IMR-90 (cell line): ENCODE results near the gene MCRS1. TPM values are rescaled to one million over a fixed set of nuclear protein-coding genes. Genes with fewer than 3 reads are reported as not detected.
A peak's percentile ranks its signal among the peaks of the same experiment; 100 is the strongest.

ENCODE experiments used
- ATAC-seq: fragments of 200-7000 bp; cut with Tn5 transposase; 2 replicates; pipeline ENCODE4 v1.9.1; 2020; ENCODE audit warnings: low read depth, mild to moderate bottlenecking, moderate library complexity
- BruUV-seq: library from RNA; stranded (reverse); fragments of 400-500 nt; replicated peaks from 2 replicates; lab custom pipeline; 2021; lab: Mats Ljungman, UMichigan
- CTCF ChIA-PET: fragments of 300-600 bp; formaldehyde crosslinking; extraction: SDS; loops from one replicate; lab custom pipeline; 2021; ENCODE audit warnings: antibody characterized with exemption; lab: Yijun Ruan, JAX
- POLR2A ChIA-PET: fragments of 300-600 bp; sonication (Branson Sonifier 250); formaldehyde crosslinking; loops from one replicate; lab custom pipeline; 2022; ENCODE audit warnings: antibody characterized with exemption; ENCODE audit not compliant: unreplicated experiment; lab: Charles Lee
- DNase-seq: peaks from one replicate; pipeline ENCODE4 v3.0.0; 2013
- H2AFZ ChIP-seq: replicated peaks from 2 replicates; pipeline ENCODE3; 2013; ENCODE audit warnings: low read length, mild to moderate bottlenecking; ENCODE audit not compliant: poor library complexity
- H2AK5ac ChIP-seq: 2 replicates; pipeline ENCODE4 v1.6.1; 2013; ENCODE audit warnings: low read depth, low read length, inconsistent platforms
- H2AK9ac ChIP-seq: replicated peaks from 2 replicates; pipeline ENCODE3; 2013; ENCODE audit warnings: mild to moderate bottlenecking, low read depth, low read length, moderate library complexity; ENCODE audit not compliant: poor library complexity
- H2BK120ac ChIP-seq: 2 replicates; pipeline ENCODE4 v1.6.1; 2013; ENCODE audit warnings: low read depth, low read length, inconsistent platforms
- H2BK15ac ChIP-seq: 3 replicates; pipeline ENCODE4 v1.6.1; 2013; ENCODE audit warnings: low read depth, low read length, inconsistent platforms
- H2BK20ac ChIP-seq: 2 replicates; pipeline ENCODE4 v1.6.1; 2013; ENCODE audit warnings: low read depth, mild to moderate bottlenecking, inconsistent platforms, low read length, moderate library complexity
- H2BK5ac ChIP-seq: 2 replicates; pipeline ENCODE4 v1.6.1; 2013; ENCODE audit warnings: mild to moderate bottlenecking, low read depth, low read length, inconsistent platforms; ENCODE audit not compliant: poor library complexity, severe bottlenecking
- H3K14ac ChIP-seq: replicated peaks from 2 replicates; pipeline ENCODE4 v1.6.1; 2013; ENCODE audit warnings: low read depth, low read length, inconsistent platforms
- H3K18ac ChIP-seq: 2 replicates; pipeline ENCODE4 v1.6.1; 2013; ENCODE audit warnings: low read depth, low read length, control low read depth
- H3K23ac ChIP-seq: 2 replicates; pipeline ENCODE4 v1.6.1; 2013; ENCODE audit warnings: low read depth, low read length, inconsistent platforms
- H3K27ac ChIP-seq: 2 replicates; pipeline ENCODE4 v1.5.1; 2013; ENCODE audit warnings: mild to moderate bottlenecking, control low read depth, low read length; ENCODE audit not compliant: insufficient read depth
- H3K27me3 ChIP-seq: 2 replicates; pipeline ENCODE4 v1.6.1; 2013; ENCODE audit warnings: low read length; ENCODE audit not compliant: control insufficient read depth, insufficient read depth
- H3K36me3 ChIP-seq: 2 replicates; pipeline ENCODE4 v1.6.1; 2013; ENCODE audit warnings: low read length, mixed read lengths; ENCODE audit not compliant: control insufficient read depth, insufficient read depth
- H3K4ac ChIP-seq: 2 replicates; pipeline ENCODE4 v1.6.1; 2013; ENCODE audit warnings: low read depth, low read length, inconsistent platforms
- H3K4me1 ChIP-seq: 2 replicates; pipeline ENCODE4 v1.6.1; 2013; ENCODE audit warnings: low read length, mixed read lengths; ENCODE audit not compliant: control insufficient read depth, insufficient read depth
- H3K4me2 ChIP-seq: 2 replicates; pipeline ENCODE4 v1.6.1; 2013; ENCODE audit warnings: low read depth, mild to moderate bottlenecking, control low read depth, low read length, moderate library complexity
- H3K4me3 ChIP-seq: 2 replicates; pipeline ENCODE4 v1.5.1; 2013; ENCODE audit warnings: low read depth, mild to moderate bottlenecking, control low read depth, low read length, moderate library complexity; ENCODE audit not compliant: insufficient read depth
- H3K56ac ChIP-seq: 2 replicates; pipeline ENCODE4 v1.6.1; 2013; ENCODE audit warnings: low read length, inconsistent platforms; ENCODE audit not compliant: insufficient read depth; ENCODE audit errors: extremely low read depth
- H3K79me1 ChIP-seq, 2 experiments: 2 replicates each; pipeline ENCODE4 v1.6.1; 2013; ENCODE audit warnings: low read length in 2 of 2, inconsistent platforms in 1 of 2, low read depth in 1 of 2
- H3K9ac ChIP-seq: 2 replicates; pipeline ENCODE4 v1.6.1; 2013; ENCODE audit warnings: low read depth, low read length, control low read depth
- H3K9me1 ChIP-seq: 2 replicates; pipeline ENCODE4 v1.6.1; 2013; ENCODE audit warnings: low read length, inconsistent platforms; ENCODE audit not compliant: insufficient read depth
- H3K9me3 ChIP-seq: 2 replicates; pipeline ENCODE4 v1.6.1; 2013; ENCODE audit warnings: low read length; ENCODE audit not compliant: control insufficient read depth, insufficient read depth
- H4K20me1 ChIP-seq: 2 replicates; pipeline ENCODE4 v1.6.1; 2013; ENCODE audit warnings: low read length, inconsistent platforms; ENCODE audit not compliant: insufficient read depth
- H4K5ac ChIP-seq: 2 replicates; pipeline ENCODE4 v1.6.1; 2013; ENCODE audit warnings: mild to moderate bottlenecking, low read depth, low read length, control low read depth
- H4K8ac ChIP-seq, 2 experiments: 2 replicates each; pipeline ENCODE4 v1.6.1; 2013; ENCODE audit warnings: low read depth in 2 of 2, low read length in 2 of 2, control low read depth in 1 of 2, inconsistent platforms in 1 of 2
- H4K91ac ChIP-seq: 2 replicates; pipeline ENCODE4 v1.6.1; 2013; ENCODE audit warnings: low read depth, low read length, inconsistent platforms; ENCODE audit not compliant: insufficient read depth
- BHLHE40 ChIP-seq: fragments of 150-350 bp; IDR thresholded peaks from 2 replicates; pipeline ENCODE4 v1.6.1; 2016; ENCODE audit warnings: mild to moderate bottlenecking, low read depth, low read length
- ELK1 ChIP-seq: fragments of 150-350 bp; IDR thresholded peaks from 2 replicates; pipeline ENCODE4 v1.6.1; 2016; ENCODE audit warnings: low read depth, mild to moderate bottlenecking, low read length, moderate library complexity, borderline replicate concordance
- FOS ChIP-seq: fragments of 150-350 bp; IDR thresholded peaks from 2 replicates; pipeline ENCODE4 v1.6.1; 2016; ENCODE audit warnings: low read depth, low read length
- MAFK ChIP-seq: IDR thresholded peaks from 2 replicates; pipeline ENCODE4 v1.6.1; 2012; ENCODE audit warnings: low read depth, low read length, improper control_type of control experiment
- MXI1 ChIP-seq: IDR thresholded peaks from 2 replicates; pipeline ENCODE4 v1.6.1; 2012; ENCODE audit warnings: low read depth, mild to moderate bottlenecking, low read length, moderate library complexity, borderline replicate concordance
- NFE2L2 ChIP-seq: fragments of 150-350 bp; IDR thresholded peaks from 2 replicates; pipeline ENCODE4 v1.6.1; 2016; ENCODE audit warnings: low read depth, mild to moderate bottlenecking, low read length
- POLR2A ChIP-seq: IDR thresholded peaks from 2 replicates; pipeline ENCODE4 v1.6.1; 2012; ENCODE audit warnings: mild to moderate bottlenecking, low read depth, low read length
- RCOR1 ChIP-seq: IDR thresholded peaks from 2 replicates; pipeline ENCODE4 v1.6.1; 2012; ENCODE audit warnings: mild to moderate bottlenecking, low read length, improper control_type of control experiment; ENCODE audit not compliant: insufficient replicate concordance
- SMC3 ChIP-seq: fragments of 150-350 bp; IDR thresholded peaks from 2 replicates; pipeline ENCODE4 v1.6.1; 2016; ENCODE audit warnings: low read depth, mild to moderate bottlenecking, antibody characterized with exemption, low read length, moderate library complexity
- WGBS, 2 experiments: methylation state at CpG; one replicate each; pipeline versions ENCODE4 v1.1.5 to v1.1.7; 2013; ENCODE audit warnings: missing lambda C conversion rate in 2 of 2; ENCODE audit not compliant: insufficient read length in 1 of 2; ENCODE audit errors: extremely low coverage in 2 of 2; 5-methylcytosine and 5-hydroxymethylcytosine counted together
- dilution Hi-C: fragments of 300-500 bp; cut with HindIII; formaldehyde crosslinking; loops from one replicate; pipeline ENCODE4 v1.14.3; 2018; ENCODE audit warnings: low sequenced_read_pairs; ENCODE audit not compliant: unreplicated experiment
- in situ Hi-C: fragments of 300-500 bp; cut with MboI; formaldehyde crosslinking; loops from 3 replicates; pipeline ENCODE4 v1.14.3; 2019; ENCODE audit warnings: low sequenced_read_pairs, inconsistent platforms, mixed read lengths
- intact Hi-C: fragments of 100-400 bp; cut with micrococcal nuclease; formaldehyde crosslinking; loops from 2 replicates; pipeline ENCODE4 v1.10.0; 2022
- polyA plus RNA-seq, 3 experiments: library from polyadenylated mRNA; depleted of rRNA; stranded (reverse); fragments of >200 nt; gene quantifications; 2 replicates each; pipeline ENCODE4 v1.2.3, GENCODE V29; 2012; ENCODE audit warnings: low replicate concordance in 1 of 3
- total RNA-seq: library from RNA; depleted of rRNA; stranded (reverse); fragments of >200 nt; gene quantifications from 2 replicates; pipeline ENCODE4 v1.2.3, GENCODE V29; 2012

The MCRS1 gene
- total and polyA plus RNA-seq, 2 of the 4 experiments (the other 2 are of a cell fraction), result 72.9 to 73.2 TPM

DNA sequence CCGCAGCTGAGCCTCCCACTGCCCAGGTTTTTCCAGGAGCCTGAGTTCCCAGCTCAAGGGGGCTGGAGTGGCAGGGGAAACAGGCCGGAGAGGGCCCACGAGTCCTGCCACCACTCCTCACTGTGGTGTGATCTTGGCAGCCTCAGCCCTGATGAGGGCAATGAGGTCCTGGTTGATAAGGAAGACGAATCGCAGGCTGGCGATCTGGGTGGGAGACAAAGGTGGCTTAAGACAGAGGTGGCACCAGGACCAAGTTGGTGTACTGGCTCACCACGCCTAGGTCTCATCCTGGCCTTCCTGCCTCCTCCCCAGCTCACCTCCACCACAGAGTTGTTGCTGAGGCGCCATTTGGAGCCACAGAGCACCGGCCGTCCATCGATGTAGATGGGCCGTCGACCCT lies 9.4 kb downstream of the MCRS1 start:
- no peak overlapping the region for H3K4me3 ChIP-seq
- WGBS, 2 experiments, result 97% methylated on average over 5 of the region's 13 CpGs; no CpG with 5 or more reads in 1 of the 2 experiments
- no peak overlapping the region for H3K9ac ChIP-seq
- ChIA-PET POLR2A (interaction anchor here (0.6 kb wide), 1 partner anchor 9 kb away, joined by 9 read pairs; no protein-coding TSS in a partner anchor), CTCF (no interaction called here)
- intact Hi-C loops (no loop called here), in situ Hi-C loops (no loop called here), dilution Hi-C loops (no loop called here)
- H3K79me1 ChIP-seq, result no peaks in the 10 kb centered on the region
- TF ChIP-seq SMC3 (no peak), MXI1 (no peak), NFE2L2 (no peak), ELK1 (no peak), MAFK (no peak), POLR2A (no peak), BHLHE40 (no peak), RCOR1 (no peak), FOS (no peak)
- H2BK120ac ChIP-seq, result no peak overlapping the region
- DNase-seq, result no peak
- no peak overlapping the region for H3K4ac ChIP-seq
- H3K14ac ChIP-seq, result no peak overlapping the region
- H3K27me3 ChIP-seq, result peaks cover 2% of the 10 kb centered on the region; the same call in 1 of the 2 replicates
- no peak overlapping the region for H4K91ac ChIP-seq
- H2AK5ac ChIP-seq, result no peak overlapping the region
- H3K36me3 ChIP-seq, result peaks cover 52% of the 10 kb centered on the region
- BruUV-seq, result no TSS peak
- no peak overlapping the region for H3K23ac ChIP-seq
- H4K5ac ChIP-seq, result no peak overlapping the region
- H3K4me1 ChIP-seq, result no peaks in the 10 kb centered on the region
- no peak overlapping the region for H3K27ac ChIP-seq
- no peak overlapping the region for H2BK15ac ChIP-seq
- no peak overlapping the region for H3K18ac ChIP-seq
- no peak overlapping the region for H2AFZ ChIP-seq
- H2AK9ac ChIP-seq, result peak overlapping the region; percentile 28
- no peak overlapping the region for H3K56ac ChIP-seq
- no peak overlapping the region for H2BK5ac ChIP-seq
- no peaks in the 10 kb centered on the region for H3K9me3 ChIP-seq
- no peak overlapping the region for H4K8ac ChIP-seq
- no peak for ATAC-seq
- no peak overlapping the region for H3K4me2 ChIP-seq
- no peaks in the 10 kb centered on the region for H3K9me1 ChIP-seq
- H2BK20ac ChIP-seq, result no peak overlapping the region
- H4K20me1 ChIP-seq, result no peaks in the 10 kb centered on the region
